Measurements from ENCODE around the gene MFGE8.

DNA sequence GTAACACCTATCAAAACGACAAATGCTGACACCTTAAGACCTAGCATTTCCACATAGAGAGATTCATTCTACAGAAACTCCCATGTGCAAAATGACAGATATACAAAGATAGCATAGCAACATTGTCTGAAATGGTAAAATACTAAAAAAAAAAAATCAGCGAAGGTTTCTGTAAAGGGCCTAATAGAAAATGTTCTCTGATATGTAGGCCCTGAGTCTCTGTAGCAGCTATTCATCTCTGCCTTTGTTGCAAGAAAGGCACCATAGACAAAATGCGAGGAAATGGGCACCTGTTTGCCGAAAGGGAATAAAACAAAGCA lies 631 bp upstream of the MFGE8 start:
- TF ChIP-seq, protein P1, sequence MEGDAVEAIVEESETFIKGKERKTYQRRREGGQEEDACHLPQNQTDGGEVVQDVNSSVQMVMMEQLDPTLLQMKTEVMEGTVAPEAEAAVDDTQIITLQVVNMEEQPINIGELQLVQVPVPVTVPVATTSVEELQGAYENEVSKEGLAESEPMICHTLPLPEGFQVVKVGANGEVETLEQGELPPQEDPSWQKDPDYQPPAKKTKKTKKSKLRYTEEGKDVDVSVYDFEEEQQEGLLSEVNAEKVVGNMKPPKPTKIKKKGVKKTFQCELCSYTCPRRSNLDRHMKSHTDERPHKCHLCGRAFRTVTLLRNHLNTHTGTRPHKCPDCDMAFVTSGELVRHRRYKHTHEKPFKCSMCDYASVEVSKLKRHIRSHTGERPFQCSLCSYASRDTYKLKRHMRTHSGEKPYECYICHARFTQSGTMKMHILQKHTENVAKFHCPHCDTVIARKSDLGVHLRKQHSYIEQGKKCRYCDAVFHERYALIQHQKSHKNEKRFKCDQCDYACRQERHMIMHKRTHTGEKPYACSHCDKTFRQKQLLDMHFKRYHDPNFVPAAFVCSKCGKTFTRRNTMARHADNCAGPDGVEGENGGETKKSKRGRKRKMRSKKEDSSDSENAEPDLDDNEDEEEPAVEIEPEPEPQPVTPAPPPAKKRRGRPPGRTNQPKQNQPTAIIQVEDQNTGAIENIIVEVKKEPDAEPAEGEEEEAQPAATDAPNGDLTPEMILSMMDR (IDR thresholded peaks at IDR 0.05; ENCODE audit: poor library complexity, severe bottlenecking) = no peak
- TF ChIP-seq EZH2 (IDR thresholded peaks at IDR 0.05; ENCODE audit: borderline replicate concordance, insufficient read depth, low read length, poor library complexity, severe bottlenecking) (no peak), POLR2AphosphoS5 (IDR thresholded peaks at IDR 0.05) (no peak), SMC3 (conservative IDR thresholded peaks at IDR 0.05; ENCODE audit: poor library complexity) (no peak), TAF1 (IDR thresholded peaks at IDR 0.05; ENCODE audit: low read depth) (no peak), EP300 (conservative IDR thresholded peaks at IDR 0.05; ENCODE audit: poor library complexity, severe bottlenecking) (no peak), REST (IDR thresholded peaks at IDR 0.05; ENCODE audit: borderline replicate concordance) (no peak), RAD21 (conservative IDR thresholded peaks at IDR 0.05) (no peak), MXI1 (conservative IDR thresholded peaks at IDR 0.05; ENCODE audit: poor library complexity, severe bottlenecking) (no peak)
